Glomerular endothelial cell (primary cell): Measurements from ENCODE around the gene DSTYK. TPM values are rescaled to one million over a fixed set of nuclear protein-coding genes. Genes with fewer than 3 reads are reported as not detected.
"Not testable (repeated sequence)": the region's sequence is repeated elsewhere in the genome, so short reads cannot be mapped to it uniquely, and the experiment has no call there.

ENCODE experiments used
- DNase-seq: peaks from one replicate; pipeline ENCODE4 v3.0.0-alpha.2; 2011; ENCODE audit warnings: low read depth, low spot score; ENCODE audit errors: extremely low read depth
- total RNA-seq: library from RNA; depleted of rRNA; stranded (reverse); fragments of >200 nt; gene quantifications from 2 replicates; pipeline ENCODE4 v1.2.3, GENCODE V29; 2015

Gene DSTYK
- total RNA-seq, 1 donor from 2014 or later = 10.3 TPM

DNA sequence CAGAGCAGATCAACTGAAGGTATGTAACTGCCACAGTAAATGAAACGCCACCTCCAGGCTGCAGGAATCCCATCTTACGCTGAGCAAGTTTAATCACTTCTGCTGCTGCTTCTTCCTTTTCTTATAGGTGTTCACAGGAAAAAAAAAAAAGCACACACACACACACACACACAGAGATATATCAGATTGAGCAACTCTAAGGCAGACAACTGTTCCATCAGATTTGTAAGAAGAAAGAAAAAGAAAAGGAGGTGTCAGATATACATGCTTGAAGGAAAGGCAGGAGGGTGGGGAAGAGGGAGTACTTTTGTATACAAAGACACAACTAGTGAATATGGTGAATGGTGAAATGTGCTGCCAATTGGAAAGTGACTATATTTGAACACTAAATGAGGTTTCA lies 28.6 kb downstream of the DSTYK start:
- DNase-seq = no peak

DNA sequence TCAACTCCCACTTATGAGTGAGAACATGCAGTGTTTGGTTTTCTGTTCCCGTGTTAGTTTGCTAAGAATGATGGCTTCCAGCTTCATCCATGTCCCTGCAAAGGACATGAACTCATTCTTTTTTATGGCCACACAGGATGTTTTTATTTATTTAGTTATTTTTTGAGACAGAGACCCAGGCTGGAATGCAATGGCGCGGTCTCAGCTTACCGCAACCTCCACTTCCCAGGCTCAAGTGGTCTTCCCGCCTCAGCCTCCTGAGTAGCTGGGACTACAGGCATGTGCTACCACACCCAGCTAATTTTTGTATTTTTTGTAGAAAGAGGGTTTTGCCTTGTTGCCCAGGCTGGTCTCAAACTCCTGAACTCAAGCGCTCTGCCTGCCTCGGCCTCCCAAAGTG lies 31.2 kb downstream of the DSTYK start:
- not testable (repeated sequence) for DNase-seq

DNA sequence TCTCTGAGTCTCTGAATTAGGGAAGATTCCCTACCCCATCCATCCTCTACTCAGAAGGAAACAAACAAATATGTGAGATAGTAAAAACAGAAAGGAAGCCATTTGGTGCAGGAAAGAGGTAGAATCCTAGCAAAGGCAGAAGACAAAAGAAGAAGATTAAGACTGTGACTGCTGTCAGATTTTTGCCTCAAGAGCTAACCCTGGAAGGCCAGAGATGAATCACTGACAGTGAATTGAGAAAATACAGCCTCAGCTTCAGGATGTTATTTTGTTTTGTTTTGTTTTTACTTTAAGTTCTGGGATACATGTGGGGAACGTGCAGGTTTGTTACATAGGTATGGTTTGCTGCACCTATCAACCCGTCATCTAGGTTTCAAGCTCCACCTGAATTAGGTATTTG lies 31.7 kb downstream of the DSTYK start:
- no peak for DNase-seq

DNA sequence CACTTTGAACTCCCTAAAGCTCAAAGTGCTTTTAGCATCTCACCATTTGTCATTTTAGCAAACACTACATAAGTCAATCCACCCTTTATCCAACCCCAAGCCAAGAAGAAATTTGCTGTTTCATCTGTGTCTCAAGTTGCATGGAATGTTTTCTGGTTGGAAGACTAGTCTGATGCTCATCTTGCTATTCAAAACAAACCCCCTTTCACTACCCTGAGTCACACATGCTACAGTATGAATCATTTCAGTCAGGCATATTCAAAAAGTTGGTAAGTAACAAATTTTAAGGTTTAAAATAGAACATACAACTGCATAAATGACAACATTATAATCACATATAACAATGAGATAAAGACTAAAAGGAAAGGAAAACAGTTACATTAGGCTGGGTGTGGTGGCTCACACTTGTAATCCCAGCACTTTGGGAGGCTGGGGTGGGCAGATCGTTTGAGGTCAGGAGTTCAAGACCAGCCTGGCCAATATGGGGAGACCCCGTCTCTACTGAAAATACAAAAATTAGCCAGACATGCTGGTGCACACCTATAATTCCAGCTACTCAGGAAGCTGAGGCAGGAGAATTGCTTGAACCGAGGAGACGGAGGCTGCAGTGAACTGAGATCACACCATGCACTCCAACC lies 38.7 kb downstream of the DSTYK start:
- DNase-seq = no peak

DNA sequence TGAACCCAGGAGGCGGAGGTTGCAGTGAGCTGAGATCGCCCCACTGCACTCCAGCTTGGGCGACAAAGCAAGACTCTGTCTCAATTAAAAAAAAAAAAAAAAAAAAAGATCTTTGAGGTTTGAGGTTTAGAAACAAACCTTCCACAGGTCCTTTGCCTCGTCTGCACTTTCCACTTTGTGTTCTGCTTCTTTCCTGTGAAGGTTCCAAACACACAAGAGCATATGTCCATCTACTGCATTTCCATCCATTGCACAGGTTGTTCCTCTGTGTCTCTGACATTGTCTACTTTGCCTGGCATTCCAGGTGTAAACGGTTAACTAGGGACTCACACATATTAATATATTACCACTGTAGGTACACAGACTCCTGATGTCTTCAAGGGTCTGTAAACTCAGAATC lies 40.1 kb downstream of the DSTYK start:
- no peak for DNase-seq

DNA sequence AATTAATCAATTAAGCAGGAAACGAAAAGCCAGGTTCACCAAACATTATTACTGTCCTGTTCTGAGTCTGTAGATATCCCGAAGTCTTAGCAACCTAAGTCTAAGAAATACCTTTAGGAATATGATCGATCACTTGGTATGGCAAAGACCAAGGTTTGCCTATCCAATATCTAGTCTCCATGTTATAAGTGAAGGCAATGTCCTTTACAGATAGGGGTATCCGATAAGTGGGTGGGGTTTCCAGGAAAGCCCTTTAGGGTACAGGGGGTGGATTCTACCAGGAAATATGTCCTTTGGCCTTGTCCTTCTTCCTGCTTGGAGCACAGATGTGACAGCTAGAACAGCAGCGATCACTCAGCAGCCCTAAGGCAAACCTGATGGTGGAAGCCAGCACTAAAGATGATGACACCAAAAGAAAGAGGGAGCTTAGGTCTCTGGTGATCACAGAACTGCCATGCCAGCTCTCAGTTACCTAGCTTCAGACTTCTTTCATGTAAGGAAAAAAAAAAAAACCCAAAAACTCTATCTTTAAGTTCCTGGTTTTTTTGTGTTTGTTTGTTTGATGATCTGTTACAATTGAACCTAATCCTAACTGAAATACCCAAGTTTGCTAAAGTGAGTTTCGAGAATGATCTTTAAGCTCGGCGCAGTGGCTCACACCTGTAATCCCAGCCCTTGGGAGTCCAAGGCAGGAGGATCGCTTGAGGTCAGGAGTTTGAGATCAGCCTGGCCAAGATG lies 40.8 kb downstream of the DSTYK start:
- no peak for DNase-seq

DNA sequence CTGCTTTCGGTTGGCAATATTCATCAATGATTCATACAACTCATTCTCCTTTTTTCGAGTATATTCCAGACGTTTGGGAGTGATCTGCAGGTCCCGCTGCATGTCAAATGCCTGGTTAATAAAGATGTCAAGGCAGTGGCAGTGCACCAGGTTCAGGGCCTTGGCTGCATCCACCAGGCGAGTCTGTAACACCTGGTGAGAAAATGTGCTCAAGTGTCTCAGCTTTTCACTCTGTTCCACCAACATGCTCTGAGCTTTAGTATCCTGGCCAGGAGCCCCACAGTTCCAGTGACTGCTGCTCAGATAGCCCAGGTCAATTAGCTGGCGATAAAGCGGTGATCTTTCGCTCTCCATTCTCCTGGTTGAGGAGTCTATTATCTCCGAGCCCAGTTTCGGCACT lies 42.3 kb downstream of the DSTYK start:
- DNase-seq = no peak

DNA sequence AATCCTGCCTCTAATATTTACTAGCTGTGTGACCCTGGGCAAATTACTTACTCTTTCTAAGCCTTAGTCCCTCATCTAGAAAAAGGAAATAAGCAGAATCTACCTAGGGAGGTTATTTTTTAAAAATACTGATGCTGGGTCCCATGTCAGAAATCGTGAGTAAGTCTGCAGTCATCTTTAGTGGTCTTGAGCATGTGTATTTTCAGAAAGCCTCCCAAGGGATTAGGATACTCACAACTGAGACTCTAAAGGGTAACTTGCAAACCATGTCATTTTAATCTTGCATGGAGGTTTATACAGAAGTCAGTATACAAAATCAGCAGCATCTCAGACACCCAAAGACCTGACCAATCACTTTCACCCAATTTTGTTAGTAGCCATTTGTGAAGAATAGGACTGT lies 43.2 kb downstream of the DSTYK start:
- DNase-seq = no peak

DNA sequence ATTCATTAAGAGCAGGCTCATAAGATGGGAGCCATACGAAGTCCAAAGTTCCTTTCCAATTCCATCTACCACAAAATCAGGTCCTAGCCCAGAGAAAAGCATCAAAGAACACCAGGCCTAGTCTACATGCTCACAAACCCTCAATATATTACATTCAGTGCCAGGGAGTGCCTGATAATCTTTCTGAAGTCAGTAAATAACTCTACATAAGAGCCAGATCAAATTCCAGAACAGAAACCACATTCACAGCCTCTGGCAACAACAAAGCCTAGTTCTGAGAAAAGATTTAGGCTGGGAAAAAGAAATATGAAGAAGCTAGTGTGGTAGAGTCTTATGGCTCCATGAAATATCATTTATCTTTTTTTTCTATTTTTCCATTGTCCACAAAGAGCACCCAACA lies 49.2 kb downstream of the DSTYK start:
- no peak for DNase-seq

DNA sequence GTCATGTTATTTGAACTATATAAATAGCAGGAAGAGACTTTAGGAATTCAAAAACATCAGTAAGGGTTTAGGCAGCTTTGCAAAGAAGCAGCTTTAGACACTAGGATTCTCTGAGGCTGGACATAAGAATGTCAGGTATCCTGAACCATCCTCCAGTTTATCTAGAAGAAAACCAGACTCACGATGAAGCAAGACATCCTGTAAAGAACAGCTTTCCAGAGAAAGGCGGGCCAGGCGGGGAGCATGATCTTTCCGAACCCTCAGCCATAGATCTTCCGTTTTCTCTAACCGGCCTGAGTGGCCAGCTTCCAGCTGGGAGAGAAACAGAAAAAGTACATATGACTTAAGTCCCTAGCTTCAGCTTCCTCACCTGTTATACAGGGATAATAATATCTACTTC lies 50.4 kb downstream of the DSTYK start:
- DNase-seq = no peak

DNA sequence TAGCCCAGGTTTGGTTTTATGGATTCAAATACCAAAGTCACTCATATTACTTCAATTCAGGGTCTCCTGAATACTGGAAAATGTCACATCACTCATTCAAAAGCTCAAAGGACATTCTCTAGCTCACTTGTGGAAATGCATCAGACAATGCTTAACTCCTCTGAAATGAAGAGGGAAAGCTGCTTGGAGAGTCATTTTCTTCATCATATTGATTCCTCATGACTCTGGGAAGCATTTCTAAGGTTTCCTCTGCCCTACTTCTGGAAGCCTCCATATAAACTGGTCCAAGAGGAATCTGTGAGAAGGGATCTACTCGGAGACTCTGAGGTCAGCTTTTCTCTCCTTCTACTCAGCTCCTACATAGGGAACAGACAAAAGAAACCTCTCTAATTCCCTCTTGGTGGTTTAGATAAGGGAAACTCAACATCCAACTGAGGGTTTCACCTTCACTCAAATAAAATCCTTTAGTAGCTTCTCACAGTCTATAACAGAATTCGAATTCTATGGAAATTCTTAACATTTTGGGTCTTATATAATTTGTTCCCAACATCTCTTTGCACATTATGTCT lies 53.4 kb downstream of the DSTYK start:
- DNase-seq = no peak

DNA sequence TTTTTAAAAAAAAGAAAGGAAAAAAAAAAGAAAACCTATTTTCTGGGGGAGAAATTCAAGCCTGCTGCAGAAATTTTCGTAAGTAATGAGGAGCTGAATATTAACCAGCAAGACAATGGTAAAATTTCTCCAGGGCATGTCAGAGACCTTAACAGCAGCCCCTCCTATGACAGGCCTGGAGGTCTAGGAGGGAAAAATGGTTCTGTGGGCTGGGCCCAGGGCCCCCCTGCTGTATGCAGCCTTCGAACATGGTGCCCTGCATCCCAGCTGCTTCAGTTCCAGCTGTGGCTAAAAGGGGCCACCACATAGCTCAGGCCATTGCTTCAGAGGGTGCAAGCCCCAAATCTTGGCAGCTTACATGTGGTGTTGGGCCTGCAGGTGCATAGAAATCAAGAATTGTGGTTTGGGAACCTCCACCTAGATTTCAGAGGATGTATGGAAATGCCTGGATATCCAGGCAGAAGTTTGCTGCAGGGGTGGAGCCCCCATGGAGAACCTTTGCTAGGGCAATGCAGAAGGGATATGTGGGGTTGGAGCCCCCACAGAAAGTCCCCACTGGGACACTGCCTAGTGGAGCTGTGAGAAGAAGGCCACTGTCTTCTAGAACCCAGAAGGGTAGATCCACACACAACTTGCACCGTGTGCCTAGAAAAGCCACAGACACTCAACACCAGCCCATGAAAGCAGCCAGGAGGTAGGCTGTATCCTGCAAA lies 55.7 kb downstream of the DSTYK start:
- not testable (repeated sequence) for DNase-seq

DNA sequence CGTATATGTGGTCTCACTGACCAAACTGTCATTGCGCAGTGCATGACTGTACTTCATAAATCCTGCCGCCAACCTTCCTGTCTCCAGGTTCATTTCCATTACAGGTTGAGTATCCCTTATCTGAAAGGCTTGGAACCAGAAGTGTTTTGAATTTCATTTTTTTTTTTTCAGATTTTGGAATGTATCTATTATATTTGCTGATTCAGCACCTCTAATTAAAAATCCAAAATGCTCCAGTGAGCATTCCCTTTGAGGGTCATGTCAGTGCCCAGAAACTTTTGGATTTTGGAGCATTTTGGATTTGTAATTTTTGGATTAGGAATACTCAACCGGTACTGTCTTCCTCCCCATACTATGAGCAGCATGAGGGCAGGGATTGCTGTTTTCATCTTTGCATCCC lies 59.0 kb downstream of the DSTYK start:
- no peak for DNase-seq

DNA sequence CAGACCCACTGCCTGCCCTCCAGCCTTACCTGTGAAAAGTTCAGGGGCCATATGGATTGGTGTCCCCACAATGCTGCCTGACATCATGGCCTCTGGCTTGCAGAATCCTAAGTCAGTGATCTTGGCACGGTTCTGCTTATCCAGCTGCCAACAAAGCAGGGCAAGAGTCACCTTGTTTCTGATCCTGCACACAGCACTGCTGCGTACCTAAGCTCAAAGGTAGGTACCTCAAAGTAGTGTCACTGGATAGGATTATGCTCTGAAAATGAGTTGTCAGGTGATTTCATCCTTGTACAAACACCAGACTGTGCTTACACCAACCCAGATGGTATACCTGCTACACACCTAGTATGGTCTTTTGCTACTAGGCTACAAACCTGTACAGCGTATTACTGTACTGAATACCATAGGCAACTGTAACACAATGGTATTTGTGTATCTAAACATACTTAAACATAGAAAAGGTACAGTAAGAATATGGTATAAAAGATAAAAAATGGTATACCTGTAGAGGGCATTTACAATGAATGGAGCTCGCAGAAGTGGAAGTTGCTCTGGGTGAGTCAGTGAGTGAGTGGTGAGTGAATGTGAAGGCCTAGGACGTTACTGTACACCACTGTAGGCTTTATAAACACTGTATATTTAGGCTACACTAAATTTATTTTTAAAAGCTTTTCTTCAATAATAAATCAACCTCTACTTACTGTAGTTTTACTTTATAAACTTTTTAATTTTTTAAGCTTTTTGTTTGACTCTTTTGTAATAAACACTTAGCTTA lies 60.7 kb downstream of the DSTYK start:
- no peak for DNase-seq

DNA sequence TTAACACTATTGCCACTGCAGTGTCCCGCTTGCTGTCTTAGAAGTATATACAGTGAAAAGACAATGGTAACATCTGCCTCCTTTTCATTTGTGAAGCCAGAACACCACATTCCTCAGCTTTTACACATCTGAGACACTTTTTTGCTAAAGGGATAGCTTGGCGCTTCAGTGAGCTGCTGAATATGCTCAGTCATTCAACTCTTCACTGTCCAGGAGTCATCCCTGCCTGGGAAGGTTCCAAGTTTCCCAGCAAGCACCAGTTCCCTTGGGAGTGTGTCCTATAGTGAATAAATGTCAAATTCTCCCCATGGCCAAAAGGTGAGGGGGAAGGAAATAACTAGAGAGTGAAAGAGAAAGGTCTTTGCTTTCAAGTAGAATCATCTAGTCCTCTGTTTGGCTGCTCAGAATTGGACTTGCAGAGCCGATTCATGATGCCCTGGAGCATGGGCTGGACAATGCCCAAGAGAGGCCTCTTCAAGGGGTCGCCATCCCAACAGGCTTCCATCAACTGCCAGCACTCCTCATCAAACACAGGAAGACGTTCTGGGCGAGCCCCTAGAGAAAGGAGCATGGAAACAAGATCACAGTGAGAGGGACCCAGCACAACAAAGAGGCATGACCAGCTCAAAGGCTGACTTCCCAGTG lies 64.2 kb downstream of the DSTYK start:
- no peak for DNase-seq

DNA sequence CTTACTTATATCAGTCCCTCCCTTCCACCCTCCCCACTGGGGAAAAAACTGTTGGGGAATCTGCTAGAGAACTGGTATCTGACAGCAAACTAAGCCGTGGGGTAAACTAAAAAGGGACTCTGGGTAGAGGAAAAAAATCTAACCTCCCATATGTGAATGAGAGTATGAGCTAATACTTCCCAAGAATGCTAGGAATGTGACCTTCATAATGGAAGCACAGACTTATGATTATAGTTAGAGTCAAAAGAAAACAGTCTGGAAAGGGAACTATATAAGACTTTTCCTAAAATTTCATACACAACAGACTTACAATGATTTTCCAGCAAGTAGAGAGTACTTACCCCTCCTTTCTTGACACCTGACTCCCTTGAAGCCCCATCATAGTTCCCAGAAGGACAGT lies 66.8 kb downstream of the DSTYK start:
- DNase-seq = peak; percentile 39

DNA sequence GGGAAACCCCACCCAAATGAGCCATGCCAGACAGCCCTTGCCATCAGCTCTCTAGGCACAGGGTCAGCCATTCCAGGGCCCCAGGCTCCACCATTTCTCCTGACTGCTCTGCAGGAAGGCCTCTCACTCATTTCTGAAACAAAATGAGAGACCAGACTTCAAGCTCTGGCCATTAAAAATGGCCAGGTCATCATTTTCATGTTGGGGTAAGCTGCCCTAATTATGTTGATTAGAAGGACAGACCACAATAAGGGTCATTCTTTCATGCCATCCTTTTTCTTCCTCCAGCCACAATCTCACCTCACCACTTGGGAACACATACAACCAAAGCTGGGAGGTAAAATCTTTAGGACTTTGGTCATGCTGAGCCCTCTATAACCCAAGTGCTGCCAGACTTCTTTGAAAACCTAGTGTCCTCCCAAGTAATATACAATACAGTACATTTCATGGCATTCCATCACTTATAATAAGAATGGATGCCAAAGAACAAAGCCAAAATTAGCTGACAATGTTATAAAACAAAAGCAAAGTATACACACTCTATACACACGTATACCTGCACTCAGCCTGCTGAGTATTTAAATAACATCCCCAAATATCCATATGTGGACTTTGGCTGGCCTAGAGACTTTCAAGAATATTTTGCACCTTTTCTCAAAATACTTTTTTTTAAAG lies 67.3 kb downstream of the DSTYK start:
- DNase-seq = no peak

DNA sequence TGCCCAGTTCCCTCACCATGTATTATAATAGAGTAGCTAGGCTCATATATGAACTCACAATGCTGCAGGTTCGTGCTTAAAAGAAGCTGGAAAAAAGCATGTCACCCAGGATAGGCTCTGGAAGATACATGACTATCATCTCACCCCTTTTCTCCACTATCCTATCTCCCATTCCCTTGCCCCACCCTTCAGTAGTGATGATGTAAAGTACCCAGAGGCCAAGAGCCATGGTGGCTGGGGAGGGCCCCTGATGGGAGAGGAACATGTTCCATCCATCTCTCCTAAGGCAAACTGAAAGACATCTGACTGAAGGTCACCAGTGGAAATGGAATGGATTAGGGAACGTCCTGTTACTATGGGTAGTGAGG lies 69.4 kb downstream of the DSTYK start:
- DNase-seq = no peak

DNA sequence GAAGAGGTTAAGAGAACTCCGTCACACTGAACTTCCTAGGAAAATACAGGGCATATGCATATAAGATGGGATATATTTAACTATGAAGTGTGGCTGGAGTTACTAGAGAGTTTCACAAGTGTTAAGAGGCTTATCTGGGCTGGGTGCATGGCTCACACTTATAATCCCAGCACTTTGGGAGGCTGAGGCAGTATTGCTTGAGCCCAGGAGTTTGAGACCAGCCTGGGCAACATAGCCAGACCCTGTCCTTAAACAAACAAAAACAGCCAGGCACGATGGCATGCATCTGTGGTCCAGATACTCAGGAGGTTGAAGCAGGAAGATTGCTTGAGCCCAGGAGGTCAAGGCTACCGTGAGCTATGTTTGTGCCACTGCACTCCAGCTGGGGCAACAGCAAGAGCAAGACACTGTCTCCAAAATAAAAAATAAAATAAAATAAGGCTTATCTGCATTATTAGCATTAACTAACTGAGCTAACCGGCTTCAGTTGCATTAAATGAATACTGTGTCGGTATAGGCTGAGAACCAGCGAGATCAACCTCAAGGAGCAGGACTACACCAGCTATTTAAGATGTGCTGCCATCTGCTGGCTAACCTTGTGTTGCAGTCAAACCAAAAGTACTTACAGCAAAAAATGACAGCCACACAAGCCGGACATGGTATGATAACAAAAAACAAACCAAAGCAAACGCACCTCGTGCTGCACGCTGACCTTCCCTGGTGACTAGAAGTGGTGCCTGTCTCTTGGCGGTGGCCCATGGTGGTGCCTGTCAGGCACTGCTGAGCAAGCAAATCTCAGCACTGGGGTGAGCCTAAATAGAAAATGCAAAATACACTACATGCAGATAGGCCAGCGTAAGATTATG lies 70.0 kb downstream of the DSTYK start:
- DNase-seq = peak; percentile 71
